ENCODE data around the gene FAM13A. TPM values are rescaled to one million over a fixed set of nuclear protein-coding genes. Genes with fewer than 3 reads are reported as not detected.
"Not testable (repeated sequence)": the region's sequence is repeated elsewhere in the genome, so short reads cannot be mapped to it uniquely, and the experiment has no call there.

Gene FAM13A
- total RNA-seq, 4 donors from 2014 or later, result 17.7 to 80.3 (median 46.2) TPM

GRCh38 chr4:88897752-88898151, 159.2 kb downstream of the FAM13A start:
- peaks cover 0 to 4% of the 10 kb centered on the region in 2 donors for H3K9me3 ChIP-seq
- H3K27ac ChIP-seq, result no peak overlapping the region
- no peaks in the 10 kb centered on the region for H3K36me3 ChIP-seq
- no peaks in the 10 kb centered on the region for H3K27me3 ChIP-seq
- H3K4me3 ChIP-seq, result no peak overlapping the region
- DNase-seq, result no peak
- intact Hi-C loops (cut with DNase I; ENCODE audit: low total_unique reads), result no loop called here
- no peak for TF ChIP-seq CTCF (IDR thresholded peaks at IDR 0.05)
- no peak for TF ChIP-seq POLR2A (IDR thresholded peaks at IDR 0.05)
- no peaks in the 10 kb centered on the region for H3K4me1 ChIP-seq

GRCh38 chr4:88897180-88897579, 159.8 kb downstream of the FAM13A start:
- intact Hi-C loops (cut with DNase I; ENCODE audit: low total_unique reads), result no loop called here
- H3K4me1 ChIP-seq, result no peaks in the 10 kb centered on the region
- H3K27me3 ChIP-seq, result no peaks in the 10 kb centered on the region
- no peak overlapping the region for H3K27ac ChIP-seq
- TF ChIP-seq POLR2A (IDR thresholded peaks at IDR 0.05) (no peak), CTCF (IDR thresholded peaks at IDR 0.05) (no peak)
- H3K36me3 ChIP-seq, result no peaks in the 10 kb centered on the region
- DNase-seq, result no peak
- H3K4me3 ChIP-seq, result no peak overlapping the region
- H3K9me3 ChIP-seq, result peaks cover 0 to 4% of the 10 kb centered on the region in 2 donors

GRCh38 chr4:88893961-88894360, 163.0 kb downstream of the FAM13A start:
- TF ChIP-seq CTCF (IDR thresholded peaks at IDR 0.05), result no peak
- no peak for TF ChIP-seq POLR2A (IDR thresholded peaks at IDR 0.05)
- no peaks in the 10 kb centered on the region for H3K27me3 ChIP-seq
- intact Hi-C loops (cut with DNase I; ENCODE audit: low total_unique reads), result no loop called here
- no peaks in the 10 kb centered on the region for H3K36me3 ChIP-seq
- peaks cover 0 to under 1% of the 10 kb centered on the region in 2 donors for H3K9me3 ChIP-seq
- no peak for DNase-seq
- no peak overlapping the region for H3K27ac ChIP-seq
- H3K4me1 ChIP-seq, result no peaks in the 10 kb centered on the region
- H3K4me3 ChIP-seq, result no peak overlapping the region

- H3K4me3 ChIP-seq, result no peak overlapping the region
- H3K27ac ChIP-seq, result no peak overlapping the region
- H3K4me1 ChIP-seq, result no peaks in the 10 kb centered on the region
- no peaks in the 10 kb centered on the region for H3K36me3 ChIP-seq
- no peak for TF ChIP-seq CTCF (IDR thresholded peaks at IDR 0.05)
- H3K9me3 ChIP-seq, result no peaks in the 10 kb centered on the region
- no peaks in the 10 kb centered on the region for H3K27me3 ChIP-seq
- DNase-seq, result no peak
- intact Hi-C loops (cut with DNase I; ENCODE audit: low total_unique reads), result no loop called here
Observed at GRCh38 chr4:88892646-88893045, 164.3 kb downstream of the FAM13A start.

- no peaks in the 10 kb centered on the region for H3K9me3 ChIP-seq
- DNase-seq, result no peak
- no peak overlapping the region for H3K27ac ChIP-seq
- H3K36me3 ChIP-seq, result no peaks in the 10 kb centered on the region
- no peaks in the 10 kb centered on the region for H3K27me3 ChIP-seq
- intact Hi-C loops (cut with DNase I; ENCODE audit: low total_unique reads), result no loop called here
- H3K4me3 ChIP-seq, result no peak overlapping the region
- TF ChIP-seq CTCF (IDR thresholded peaks at IDR 0.05), result no peak
- TF ChIP-seq POLR2A (IDR thresholded peaks at IDR 0.05), result no peak
- no peaks in the 10 kb centered on the region for H3K4me1 ChIP-seq
Observed at GRCh38 chr4:88891636-88892035, 165.3 kb downstream of the FAM13A start.

GRCh38 chr4:88887409-88887808, 169.6 kb downstream of the FAM13A start:
- intact Hi-C loops (cut with DNase I; ENCODE audit: low total_unique reads); H3K27me3 ChIP-seq; H3K9me3 ChIP-seq; H3K4me1 ChIP-seq; DNase-seq; H3K4me3 ChIP-seq; H3K36me3 ChIP-seq; H3K27ac ChIP-seq: not testable (repeated sequence)

Measured in uterus (tissue), 4 donors.